GM19023 (cell line): ENCODE measurements around the gene APOBEC3B.
"Not testable (repeated sequence)": the region's sequence is repeated elsewhere in the genome, so short reads cannot be mapped to it uniquely, and the experiment has no call there.

Source experiments
- ATAC-seq: cut with Tn5 transposase; IDR thresholded peaks from one replicate; pipeline ENCODE4 v1.9.1; 2021; ENCODE audit warnings: mild to moderate bottlenecking, moderate library complexity; ENCODE audit not compliant: unreplicated experiment

APOBEC3B gene

DNA sequence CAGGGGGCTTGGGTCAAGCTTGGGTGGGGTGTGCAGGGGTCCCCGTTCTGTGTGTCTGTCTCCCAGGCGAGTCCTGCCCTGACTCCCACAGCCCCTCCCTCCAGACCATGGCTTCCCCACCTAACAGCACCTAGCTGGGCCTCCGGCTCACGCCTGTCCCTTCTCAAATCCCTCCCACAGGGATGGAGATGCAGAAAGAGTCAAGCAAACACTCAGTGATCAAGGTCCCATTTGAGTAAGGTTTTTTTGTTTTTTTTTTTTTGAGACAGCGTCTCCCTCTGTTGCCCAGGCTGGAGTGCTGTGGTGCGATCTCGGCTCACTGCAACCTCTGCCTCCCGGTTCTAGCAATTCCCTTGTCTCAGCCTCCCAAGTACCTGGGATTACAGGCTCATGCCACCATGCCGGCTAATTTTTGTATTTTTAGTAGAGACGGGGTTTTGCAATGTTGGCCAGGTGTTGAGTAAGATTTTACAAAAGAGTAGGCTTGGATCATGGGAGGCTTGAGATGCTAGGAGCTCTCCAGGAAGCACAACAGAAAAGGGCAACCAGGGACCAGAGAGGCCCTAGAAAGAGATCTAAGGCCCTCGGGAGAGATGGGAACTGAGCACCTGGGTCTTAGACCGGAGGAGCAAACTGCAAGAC is 44.5 kb downstream of the APOBEC3B start:
- no peak for ATAC-seq

DNA sequence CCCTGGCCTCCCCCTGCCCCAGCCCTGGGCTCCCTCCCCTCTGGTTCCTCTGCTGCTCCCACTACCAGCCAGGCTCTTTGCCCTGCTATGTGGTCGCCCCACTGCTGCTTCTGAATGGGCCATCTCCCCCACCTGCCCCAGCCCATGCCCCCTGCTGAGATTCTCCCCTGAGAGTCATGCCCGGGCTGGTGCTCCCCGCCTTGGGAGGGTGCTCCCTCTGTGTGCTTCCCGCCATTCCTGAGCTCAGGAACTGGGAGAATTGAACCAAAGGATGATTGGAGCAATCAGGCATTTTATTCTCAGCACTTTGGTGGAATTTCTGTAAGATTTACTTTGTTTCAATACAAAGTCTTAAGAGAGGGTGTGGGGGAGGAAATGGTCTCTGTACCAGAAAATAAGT is 45.6 kb downstream of the APOBEC3B start:
- ATAC-seq = no peak

DNA sequence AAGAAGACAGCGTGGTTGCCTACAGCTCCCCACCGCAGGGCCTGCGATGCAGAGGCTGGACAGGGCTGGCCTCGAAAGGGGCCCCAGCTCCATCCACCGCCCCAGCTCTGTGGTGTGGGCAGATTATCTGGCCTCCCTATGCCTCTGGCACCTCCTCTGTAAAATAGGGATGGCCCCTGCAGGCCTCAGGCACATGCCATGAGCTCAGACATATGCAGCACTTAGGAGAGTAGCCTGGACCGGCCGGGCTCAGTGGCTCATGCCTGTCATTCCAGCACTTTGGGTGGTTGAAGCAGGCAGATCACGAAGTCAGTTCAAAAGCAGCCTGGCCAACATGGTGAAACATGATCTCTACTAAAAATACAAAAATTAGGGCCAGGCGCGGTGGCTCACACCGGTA is 46.1 kb downstream of the APOBEC3B start:
- no peak for ATAC-seq

DNA sequence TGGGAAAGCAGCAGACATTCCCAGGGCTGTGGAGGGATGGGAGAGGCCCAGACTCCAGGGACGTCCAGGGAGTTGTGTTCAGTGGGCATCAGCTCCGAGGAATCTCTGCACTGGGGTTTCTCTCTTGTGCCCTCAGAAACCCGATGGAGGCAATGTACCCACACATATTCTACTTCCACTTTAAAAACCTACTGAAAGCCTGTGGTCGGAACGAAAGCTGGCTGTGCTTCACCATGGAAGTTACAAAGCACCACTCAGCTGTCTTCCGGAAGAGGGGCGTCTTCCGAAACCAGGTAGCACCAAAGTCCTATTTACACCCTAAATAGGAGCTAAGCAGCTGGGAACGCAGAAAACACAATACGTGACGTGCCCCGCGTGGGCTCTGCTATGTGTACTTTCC is 47.1 kb downstream of the APOBEC3B start:
- no peak for ATAC-seq

DNA sequence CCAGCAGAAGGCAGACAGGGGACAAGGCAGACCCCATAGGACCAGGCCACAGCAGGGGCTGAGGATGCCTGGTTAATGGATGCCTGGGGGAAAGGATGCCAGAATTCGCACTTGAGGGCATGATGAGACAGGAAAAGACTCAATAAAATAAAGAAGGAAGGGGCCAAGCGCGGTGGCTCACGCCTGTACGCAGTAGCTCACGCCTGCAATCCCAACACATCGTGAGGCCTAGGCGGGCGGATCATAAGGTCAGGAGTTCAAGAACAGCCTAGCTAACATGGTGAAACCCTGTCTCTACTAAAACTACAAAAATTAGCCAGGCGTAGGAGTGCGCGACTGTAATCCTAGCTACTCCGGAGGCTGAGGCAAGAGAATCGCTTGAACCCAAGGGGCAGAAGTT is 48.6 kb downstream of the APOBEC3B start:
- no peak for ATAC-seq

DNA sequence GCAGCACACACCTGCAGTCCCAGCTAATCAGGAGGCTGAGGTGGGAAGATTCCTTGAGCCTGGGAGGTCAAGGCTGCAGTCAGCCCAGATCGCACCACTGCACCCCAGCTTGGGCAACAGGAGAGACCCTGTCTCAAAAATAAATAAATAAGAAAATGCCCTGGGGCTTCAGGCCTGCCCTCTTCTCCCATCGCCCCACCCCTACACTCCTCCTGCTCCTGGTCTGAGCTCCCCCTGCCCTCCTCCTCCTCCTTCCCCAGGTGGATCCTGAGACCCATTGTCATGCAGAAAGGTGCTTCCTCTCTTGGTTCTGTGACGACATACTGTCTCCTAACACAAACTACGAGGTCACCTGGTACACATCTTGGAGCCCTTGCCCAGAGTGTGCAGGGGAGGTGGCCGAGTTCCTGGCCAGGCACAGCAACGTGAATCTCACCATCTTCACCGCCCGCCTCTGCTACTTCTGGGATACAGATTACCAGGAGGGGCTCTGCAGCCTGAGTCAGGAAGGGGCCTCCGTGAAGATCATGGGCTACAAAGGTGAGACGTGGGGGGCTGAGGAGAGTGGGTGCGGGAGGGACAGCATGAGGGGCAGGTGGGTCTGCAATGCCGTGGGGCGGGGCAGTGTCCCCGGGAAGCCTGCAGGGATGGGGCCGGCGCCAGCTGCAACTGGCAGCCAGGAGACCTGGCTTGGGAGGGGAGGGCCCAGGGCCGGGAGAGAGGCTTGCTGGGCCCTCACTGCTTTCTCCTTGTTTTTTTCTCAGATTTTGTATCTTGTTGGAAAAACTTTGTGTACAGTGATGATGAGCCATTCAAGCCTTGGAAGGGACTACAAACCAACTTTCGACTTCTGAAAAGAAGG is 49.5 kb downstream of the APOBEC3B start:
- ATAC-seq = not testable (repeated sequence)

DNA sequence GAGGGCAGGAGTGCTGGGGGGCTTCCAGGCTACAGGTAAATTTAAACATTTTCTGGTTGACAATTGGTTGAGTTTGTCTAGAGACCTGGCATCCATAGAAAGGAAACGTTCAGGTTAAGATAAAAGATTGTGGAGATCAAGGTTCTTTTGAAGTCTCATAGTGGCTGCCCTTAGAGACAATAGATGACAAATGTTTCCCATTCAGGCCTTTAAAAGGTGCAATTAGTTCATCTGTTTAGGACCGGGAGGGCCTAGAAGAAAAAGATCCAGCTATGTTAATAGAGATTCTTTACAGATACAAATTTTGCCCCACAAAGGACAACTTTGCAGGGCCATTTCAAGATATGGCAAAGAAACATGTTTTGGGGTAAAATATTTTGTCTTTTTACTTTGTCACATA is 54.9 kb downstream of the APOBEC3B start:
- not testable (repeated sequence) for ATAC-seq

DNA sequence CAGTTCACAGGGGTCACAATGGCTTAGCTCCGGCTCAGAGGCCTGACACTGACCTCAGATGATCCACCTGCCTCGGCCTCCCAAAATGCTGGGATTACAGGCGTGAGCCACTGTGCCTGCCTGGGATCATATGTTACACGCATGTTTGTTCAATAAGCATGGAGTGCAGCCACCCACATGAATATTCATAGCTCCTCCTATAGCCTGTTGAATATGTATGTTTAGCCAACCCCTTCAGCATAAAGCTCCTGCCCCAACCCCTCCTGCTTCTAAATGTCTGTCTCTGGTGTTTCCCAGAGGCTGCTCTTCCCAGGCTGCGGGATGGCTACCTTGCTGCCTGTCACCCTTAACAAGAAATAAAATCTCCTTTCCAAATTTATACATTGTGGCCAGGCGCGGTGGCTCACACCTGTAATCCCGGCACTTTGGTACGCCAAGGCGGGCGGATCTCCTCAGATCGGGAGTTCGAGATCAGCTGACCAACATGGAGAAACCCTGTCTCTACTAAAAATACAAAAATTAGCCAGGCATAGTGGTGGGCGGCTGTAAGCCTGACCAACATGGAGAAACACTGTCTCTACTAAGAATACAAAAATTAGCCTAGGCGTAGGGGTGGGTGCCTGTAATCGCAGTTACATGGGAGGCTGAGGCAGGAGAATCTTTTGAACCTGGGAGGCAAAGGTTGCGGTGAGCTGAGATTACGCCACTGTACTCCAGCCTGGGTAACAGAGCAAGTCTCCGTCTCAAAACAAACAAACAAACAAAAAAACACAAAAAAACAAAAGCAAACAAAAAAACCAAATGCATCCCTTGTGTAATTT is 57.4 kb downstream of the APOBEC3B start:
- ATAC-seq = no peak

DNA sequence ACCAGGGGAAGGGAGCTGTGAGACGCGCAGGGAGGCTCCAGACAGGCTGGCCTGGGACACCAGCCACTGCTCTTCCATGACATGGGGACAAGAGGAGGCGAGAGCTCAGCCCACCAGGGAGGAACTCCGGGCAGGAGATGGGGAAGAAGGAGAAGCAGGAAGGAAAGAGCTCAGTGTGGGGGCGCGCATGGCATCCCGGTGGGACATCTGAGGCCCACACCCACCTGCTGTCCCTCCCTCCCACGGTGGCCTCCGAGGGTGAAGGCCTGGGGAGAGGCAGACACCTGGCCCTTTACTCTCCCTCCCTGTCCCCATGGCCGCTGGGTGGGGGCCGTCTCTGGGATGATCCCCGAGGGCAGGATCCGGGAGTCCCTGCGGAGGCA is 58.0 kb downstream of the APOBEC3B start:
- ATAC-seq = not testable (repeated sequence)

DNA sequence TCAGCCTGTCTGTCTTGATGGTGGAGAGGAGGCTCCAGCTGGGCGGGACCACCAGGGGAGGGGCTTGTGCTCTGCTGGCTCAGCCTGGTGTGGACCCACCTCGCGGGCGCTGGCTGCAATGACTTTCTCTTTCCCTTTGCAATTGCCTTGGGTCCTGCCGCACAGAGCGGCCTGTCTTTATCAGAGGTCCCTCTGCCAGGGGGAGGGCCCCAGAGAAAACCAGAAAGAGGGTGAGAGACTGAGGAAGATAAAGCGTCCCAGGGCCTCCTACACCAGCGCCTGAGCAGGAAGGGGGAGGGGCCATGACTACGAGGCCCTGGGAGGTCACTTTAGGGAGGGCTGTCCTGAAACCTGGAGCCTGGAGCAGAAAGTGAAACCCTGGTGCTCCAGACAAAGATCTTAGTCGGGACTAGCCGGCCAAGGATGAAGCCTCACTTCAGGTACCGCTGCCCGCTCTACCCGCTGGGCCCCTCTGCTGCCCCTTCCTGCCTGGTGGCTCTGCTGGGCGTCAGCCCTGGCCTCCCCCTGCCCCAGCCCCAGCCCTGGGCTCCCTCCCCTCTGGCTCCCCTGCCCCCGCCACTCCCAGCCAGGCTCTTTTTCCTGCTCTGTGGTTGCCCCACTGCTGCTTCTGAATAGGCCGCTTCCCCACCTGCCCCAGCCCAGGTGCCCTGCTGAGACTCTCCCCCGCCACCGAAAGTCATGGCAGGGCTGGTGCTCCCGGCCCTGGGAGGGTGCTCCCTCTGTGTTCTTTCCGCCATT is 58.6 kb downstream of the APOBEC3B start, which contains the start of gene APOBEC3F:
Gene APOBEC3F, plus strand, starts transcription at position 327 of the 759 bp plus-strand sequence. Its CDS starts 97 bp downstream, at position 424.
- peak; percentile 86 for ATAC-seq

DNA sequence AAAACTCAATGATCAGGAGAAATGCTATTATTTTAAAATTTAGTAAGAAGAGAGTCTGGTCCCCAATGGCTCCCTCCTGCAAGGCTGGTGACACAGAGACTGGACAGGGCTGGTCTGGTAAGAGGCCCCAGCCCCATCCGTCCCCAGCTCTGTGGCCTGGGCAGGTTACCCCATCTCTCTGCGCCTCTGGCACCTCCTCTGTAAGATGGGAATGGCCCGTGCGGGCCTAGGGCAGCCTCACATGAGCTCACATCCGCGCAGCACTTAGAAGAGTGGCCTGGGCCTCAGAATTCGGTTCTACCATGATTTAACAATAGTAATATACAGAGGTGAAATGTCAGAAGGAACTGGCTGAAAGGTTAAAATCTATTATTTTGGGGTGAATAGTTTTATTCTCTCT is 59.8 kb downstream of the APOBEC3B start:
- ATAC-seq = no peak
